Caco-2 (cell line): ENCODE measurements around the gene UQCRH. TPM values are rescaled to one million over a fixed set of nuclear protein-coding genes. Genes with fewer than 3 reads are reported as not detected.
A peak's percentile ranks its signal among the peaks of the same experiment; 100 is the strongest.

Source experiments
- BruUV-seq: library from RNA; stranded (reverse); fragments of 400-500 nt; replicated peaks from 2 replicates; lab custom pipeline; 2021; lab: Mats Ljungman, UMichigan
- CTCF ChIA-PET: fragments of 300-600 bp; sonication (Branson Sonifier 250); formaldehyde crosslinking; loops from one replicate; lab custom pipeline; 2022; ENCODE audit warnings: antibody characterized with exemption; lab: Charles Lee
- POLR2A ChIA-PET: fragments of 300-600 bp; sonication (Branson Sonifier 250); formaldehyde crosslinking; loops from one replicate; lab custom pipeline; 2022; ENCODE audit warnings: antibody characterized with exemption; lab: Charles Lee
- DNase-seq, 2 experiments: peaks; one replicate each; pipeline versions ENCODE4 v3.0.0 to v3.0.0-alpha.2; 2020 to 2022
- H3K27me3 ChIP-seq: replicated peaks from 2 replicates; pipeline ENCODE4 v1.6.0; 2011; ENCODE audit warnings: low read length; ENCODE audit not compliant: control insufficient read depth, insufficient read depth
- H3K36me3 ChIP-seq: 2 replicates; pipeline ENCODE4 v1.5.1; 2011; ENCODE audit warnings: low read length; ENCODE audit not compliant: control insufficient read depth, insufficient read depth
- H3K4me1 ChIP-seq: fragments of 250-450 bp; sonication (Bioruptor Pico); 2 replicates; pipeline ENCODE4 v1.5.1; 2020; ENCODE audit warnings: mild to moderate bottlenecking
- H3K4me3 ChIP-seq: 2 replicates; pipeline ENCODE4 v1.5.1; 2011; ENCODE audit warnings: low read depth, mild to moderate bottlenecking, control low read depth, low read length
- H3K9me3 ChIP-seq: fragments of 250-450 bp; sonication (Bioruptor Pico); 2 replicates; pipeline ENCODE4 v1.5.1; 2020; ENCODE audit warnings: mild to moderate bottlenecking, moderate library complexity
- H3K27ac Mint-ChIP-seq: one replicate; pipeline ENCODE4 v1.8.0; 2022; ENCODE audit warnings: mixed read lengths; ENCODE audit not compliant: unreplicated experiment
- H3K27me3 Mint-ChIP-seq: one replicate; pipeline ENCODE4 v1.8.0; 2022; ENCODE audit warnings: mixed read lengths; ENCODE audit not compliant: insufficient read depth, unreplicated experiment
- H3K36me3 Mint-ChIP-seq: one replicate; pipeline ENCODE4 v1.8.0; 2022; ENCODE audit warnings: mild to moderate bottlenecking, mixed read lengths; ENCODE audit not compliant: insufficient read depth, unreplicated experiment
- H3K4me1 Mint-ChIP-seq: one replicate; pipeline ENCODE4 v1.8.0; 2022; ENCODE audit warnings: low read depth, mixed read lengths; ENCODE audit not compliant: unreplicated experiment
- H3K4me3 Mint-ChIP-seq: one replicate; pipeline ENCODE4 v1.8.0; 2022; ENCODE audit warnings: mild to moderate bottlenecking, moderate library complexity, mixed read lengths; ENCODE audit not compliant: unreplicated experiment
- H3K9me3 Mint-ChIP-seq: one replicate; pipeline ENCODE4 v1.8.0; 2022; ENCODE audit warnings: mixed read lengths; ENCODE audit not compliant: unreplicated experiment
- intact Hi-C: fragments of 100-400 bp; cut with micrococcal nuclease; formaldehyde crosslinking; loops from one replicate; pipeline ENCODE4 v1.10.0; 2022; ENCODE audit not compliant: unreplicated experiment
- total RNA-seq: library from RNA; stranded (reverse); gene quantifications from 2 replicates; pipeline ENCODE4 v1.2.3, GENCODE V29; 2022
- TF ChIP-seq, protein P1 (sequence below), 2 experiments: fragments of 200-600 bp in 1 of 2; IDR thresholded peaks; 1 replicate in 1 of 2; 2 replicates in 1 of 2; pipeline versions ENCODE4 v1.5.1 to v1.8.0; 2011 to 2022; ENCODE audit warnings: antibody characterized with exemption in 1 of 2, control low read depth in 1 of 2, inconsistent platforms in 1 of 2, low read depth in 1 of 2, low read length in 1 of 2, mild to moderate bottlenecking in 1 of 2, moderate library complexity in 1 of 2; ENCODE audit not compliant: insufficient read depth in 1 of 2, severe bottlenecking in 1 of 2, unreplicated experiment in 1 of 2

Gene UQCRH
- total RNA-seq, 1 experiment from 2014 or later, result 277 TPM

DNA sequence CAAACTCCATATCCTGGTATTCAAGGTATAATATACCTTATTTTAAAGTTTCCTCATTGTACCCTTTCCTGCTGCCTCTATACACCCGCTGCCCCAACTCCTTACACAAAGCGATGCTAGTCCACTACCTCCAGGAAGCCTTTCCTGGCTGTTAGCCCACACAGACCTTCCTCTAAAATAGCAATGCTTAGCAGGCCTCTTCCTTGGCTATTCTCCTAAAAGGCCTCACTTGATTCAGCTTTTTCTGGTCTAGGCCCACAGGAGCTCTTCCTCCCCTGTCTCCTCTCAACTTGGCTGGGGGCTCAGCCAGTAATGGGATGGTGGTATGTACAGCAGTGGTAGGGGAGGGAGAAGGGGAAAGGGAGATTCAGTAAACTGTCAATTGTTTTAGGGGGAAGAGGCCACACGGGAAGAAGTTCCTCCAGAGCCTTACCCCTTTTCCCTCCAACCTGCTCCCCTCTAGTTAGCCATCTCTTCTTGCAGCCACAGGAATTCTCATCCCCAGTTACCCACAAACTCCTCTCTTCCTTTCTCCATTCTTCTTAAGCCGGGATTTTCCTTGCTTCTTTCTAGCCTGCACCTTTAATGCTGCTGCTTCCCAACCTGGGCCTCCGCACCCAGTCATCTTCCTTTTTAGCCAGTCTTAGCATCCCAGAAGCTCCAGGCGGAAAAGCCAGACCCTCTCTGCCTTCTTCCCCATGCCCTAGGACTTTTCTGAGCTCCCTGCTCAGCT is 2.7 kb upstream of the UQCRH start:
- intact Hi-C loops, result no loop called here

DNA sequence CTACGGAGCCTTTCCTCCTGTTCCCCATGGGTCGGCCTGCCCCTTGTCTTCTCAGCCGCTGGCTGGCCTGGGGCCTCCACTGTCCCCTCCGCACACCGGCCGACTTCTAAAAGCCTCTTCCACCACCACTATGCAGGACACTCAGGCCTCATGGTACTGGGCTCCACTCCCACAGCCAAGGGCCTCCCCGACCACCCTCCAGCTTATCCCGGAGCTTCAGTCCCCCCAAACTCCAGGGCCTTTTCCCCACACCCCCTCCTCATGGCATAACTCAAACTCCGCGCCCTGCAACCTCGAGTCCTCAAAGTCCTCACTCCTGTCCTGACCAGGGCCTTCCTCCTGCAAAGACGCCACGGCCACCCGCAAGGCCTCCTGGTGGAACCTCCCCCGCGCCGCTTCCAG is 2.1 kb upstream of the UQCRH start:
- H3K4me3 Mint-ChIP-seq, result peak overlapping the region; percentile 98
- Histone ChIP-seq H3K27me3 (no peaks in the 10 kb centered on the region), H3K4me3 (peak overlapping the region; percentile 52), H3K4me1 (peaks cover 13% of the 10 kb centered on the region), H3K9me3 (no peaks in the 10 kb centered on the region), H3K36me3 (no peaks in the 10 kb centered on the region)
- H3K4me1 Mint-ChIP-seq, result peaks cover 14% of the 10 kb centered on the region
- TF ChIP-seq, protein P1, sequence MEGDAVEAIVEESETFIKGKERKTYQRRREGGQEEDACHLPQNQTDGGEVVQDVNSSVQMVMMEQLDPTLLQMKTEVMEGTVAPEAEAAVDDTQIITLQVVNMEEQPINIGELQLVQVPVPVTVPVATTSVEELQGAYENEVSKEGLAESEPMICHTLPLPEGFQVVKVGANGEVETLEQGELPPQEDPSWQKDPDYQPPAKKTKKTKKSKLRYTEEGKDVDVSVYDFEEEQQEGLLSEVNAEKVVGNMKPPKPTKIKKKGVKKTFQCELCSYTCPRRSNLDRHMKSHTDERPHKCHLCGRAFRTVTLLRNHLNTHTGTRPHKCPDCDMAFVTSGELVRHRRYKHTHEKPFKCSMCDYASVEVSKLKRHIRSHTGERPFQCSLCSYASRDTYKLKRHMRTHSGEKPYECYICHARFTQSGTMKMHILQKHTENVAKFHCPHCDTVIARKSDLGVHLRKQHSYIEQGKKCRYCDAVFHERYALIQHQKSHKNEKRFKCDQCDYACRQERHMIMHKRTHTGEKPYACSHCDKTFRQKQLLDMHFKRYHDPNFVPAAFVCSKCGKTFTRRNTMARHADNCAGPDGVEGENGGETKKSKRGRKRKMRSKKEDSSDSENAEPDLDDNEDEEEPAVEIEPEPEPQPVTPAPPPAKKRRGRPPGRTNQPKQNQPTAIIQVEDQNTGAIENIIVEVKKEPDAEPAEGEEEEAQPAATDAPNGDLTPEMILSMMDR (IDR thresholded peaks at IDR 0.05; ENCODE audit: insufficient read depth in 1 of 2, low read depth in 1 of 2, low read length in 1 of 2, severe bottlenecking in 1 of 2, unreplicated experiment in 1 of 2), result no peak
- no peaks in the 10 kb centered on the region for H3K9me3 Mint-ChIP-seq
- H3K27me3 Mint-ChIP-seq, result no peaks in the 10 kb centered on the region
- ChIA-PET POLR2A (no interaction called here), CTCF (no interaction called here)
- DNase-seq, result no peak
- no TSS peak for BruUV-seq
- peak overlapping the region; percentile 97 for H3K27ac Mint-ChIP-seq
- peaks cover 41% of the 10 kb centered on the region for H3K36me3 Mint-ChIP-seq
- intact Hi-C loops, result no loop called here

More for the DNA sequence above, 2.7 kb upstream of the UQCRH start:
- Histone ChIP-seq H3K4me3 (peak overlapping the region; percentile 52), H3K4me1 (peaks cover 13% of the 10 kb centered on the region), H3K9me3 (no peaks in the 10 kb centered on the region), H3K36me3 (no peaks in the 10 kb centered on the region), H3K27me3 (no peaks in the 10 kb centered on the region)
- BruUV-seq, result no TSS peak
- H3K27ac Mint-ChIP-seq, result peak overlapping the region; percentile 97
- TF ChIP-seq, protein P1 (IDR thresholded peaks at IDR 0.05; ENCODE audit: insufficient read depth in 1 of 2, low read depth in 1 of 2, low read length in 1 of 2, severe bottlenecking in 1 of 2, unreplicated experiment in 1 of 2), result no peak
- H3K4me1 Mint-ChIP-seq, result peaks cover 14% of the 10 kb centered on the region
- ChIA-PET POLR2A (no interaction called here), CTCF (interaction anchor here (0.6 kb wide), 1 partner anchor 350 kb away, joined by 3 read pairs; no protein-coding TSS in a partner anchor)
- no peaks in the 10 kb centered on the region for H3K27me3 Mint-ChIP-seq
- H3K4me3 Mint-ChIP-seq, result peak overlapping the region; percentile 98
- H3K36me3 Mint-ChIP-seq, result peaks cover 38% of the 10 kb centered on the region
- no peak for DNase-seq
- no peaks in the 10 kb centered on the region for H3K9me3 Mint-ChIP-seq

DNA sequence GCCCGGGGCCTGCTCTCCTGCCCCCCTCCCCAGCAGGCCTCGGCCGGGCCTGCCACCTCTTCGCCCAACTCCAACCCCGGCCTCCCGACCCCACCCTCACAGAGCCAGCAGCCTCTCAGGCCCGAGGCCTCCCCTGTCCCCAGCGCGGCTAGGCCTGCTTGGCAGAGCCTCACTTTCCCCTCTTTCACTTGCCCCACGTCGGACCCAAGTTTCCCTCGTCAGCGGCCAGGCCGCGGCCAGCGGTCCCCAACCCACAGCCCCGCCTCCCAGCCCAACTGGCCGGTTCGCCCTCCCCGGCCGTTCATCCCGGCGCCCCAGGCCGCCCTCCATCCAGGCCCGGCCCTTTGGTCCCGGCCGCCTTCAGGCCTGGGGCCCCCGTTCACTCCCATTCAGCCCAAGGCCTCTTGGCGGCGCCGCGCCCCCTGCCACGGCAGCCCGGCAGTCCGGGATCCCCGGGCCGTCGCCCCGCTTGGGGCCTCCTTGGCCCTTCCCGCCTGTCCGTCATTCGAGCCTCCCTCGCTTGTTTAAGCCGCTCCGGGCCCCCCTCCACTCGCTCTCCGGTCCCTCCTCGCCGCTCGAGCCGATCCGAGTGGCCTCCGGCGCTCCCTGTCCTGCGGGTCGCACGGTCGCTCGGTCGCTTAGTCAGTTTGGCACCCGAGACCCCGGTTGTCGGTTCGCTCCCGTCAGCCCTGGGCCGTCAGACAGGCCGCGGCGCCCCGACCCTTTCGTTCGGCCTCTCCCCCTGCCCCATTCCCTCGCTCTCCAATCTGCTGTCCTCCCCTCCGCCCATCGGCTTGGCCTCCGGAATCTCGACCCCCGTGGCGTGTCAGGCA is 1.5 kb upstream of the UQCRH start:
- intact Hi-C loops, result loop anchor here (2.0 kb wide), 2 partner anchors 39 to 47 kb away; partner anchors contain the start of gene NSUN4

More for the DNA sequence above, 1.5 kb upstream of the UQCRH start:
- Histone ChIP-seq H3K9me3 (no peaks in the 10 kb centered on the region), H3K4me3 (peak overlapping the region; percentile 52), H3K4me1 (peaks cover 13% of the 10 kb centered on the region), H3K27me3 (no peaks in the 10 kb centered on the region), H3K36me3 (no peaks in the 10 kb centered on the region)
- Mint-ChIP-seq H3K27ac (peak overlapping the region; percentile 97), H3K4me3 (peak overlapping the region; percentile 98), H3K4me1 (peaks cover 14% of the 10 kb centered on the region), H3K27me3 (no peaks in the 10 kb centered on the region), H3K36me3 (peaks cover 45% of the 10 kb centered on the region), H3K9me3 (no peaks in the 10 kb centered on the region)
- ChIA-PET POLR2A (no interaction called here), CTCF (no interaction called here)
- BruUV-seq, result no TSS peak
- TF ChIP-seq, protein P1 (IDR thresholded peaks at IDR 0.05; ENCODE audit: insufficient read depth in 1 of 2, low read depth in 1 of 2, low read length in 1 of 2, severe bottlenecking in 1 of 2, unreplicated experiment in 1 of 2), result peak in 1 of 2 experiments; percentile 49
- DNase-seq, result peak; percentile 58 to 76
